HEK293 (cell line): ENCODE results near the gene ENAH.

Source experiments
- MZF1 ChIP-seq: fragments of 450-650 bp; formaldehyde crosslinking; IDR thresholded peaks from 2 replicates; pipeline ENCODE4 v1.5.1; 2017; ENCODE audit warnings: missing biosample characterization, missing genetic modification characterization, borderline replicate concordance
- ZBTB26 ChIP-seq: fragments of 450-650 bp; formaldehyde crosslinking; optimal IDR thresholded peaks from 2 replicates; pipeline ENCODE3; 2016; ENCODE audit warnings: missing biosample characterization, mild to moderate bottlenecking, missing genetic modification characterization
- ZNF221 ChIP-seq: fragments of 450-650 bp; formaldehyde crosslinking; IDR thresholded peaks from 2 replicates; pipeline ENCODE4 v1.5.1; 2017; ENCODE audit warnings: missing biosample characterization, missing genetic modification characterization, borderline replicate concordance
- ZNF274 ChIP-seq, 2 experiments: fragments of 200-500 bp in 1 of 2; fragments of 450-650 bp in 1 of 2; sonication (Bioruptor generic) in 1 of 2; formaldehyde crosslinking in 1 of 2; IDR thresholded peaks; 2 replicates each; pipeline versions ENCODE4 v1.5.1 to v1.6.1; 2014 to 2016; ENCODE audit warnings: borderline replicate concordance in 1 of 2, inconsistent platforms in 1 of 2, low read length in 1 of 2, missing biosample characterization in 1 of 2, missing genetic modification characterization in 1 of 2
- ZNF350 ChIP-seq: fragments of 450-650 bp; formaldehyde crosslinking; IDR thresholded peaks from 2 replicates; pipeline ENCODE4 v1.5.0; 2017; ENCODE audit warnings: missing biosample characterization, mild to moderate bottlenecking, missing genetic modification characterization
- ZNF433 ChIP-seq: fragments of 450-650 bp; formaldehyde crosslinking; IDR thresholded peaks from 2 replicates; pipeline ENCODE4 v1.5.1; 2016; ENCODE audit warnings: missing biosample characterization, missing genetic modification characterization, low read depth
- ZNF549 ChIP-seq: fragments of 450-650 bp; IDR thresholded peaks from 2 replicates; pipeline ENCODE4 v1.5.1; 2018; ENCODE audit warnings: missing biosample characterization, missing genetic modification characterization, mild to moderate bottlenecking, inconsistent platforms, moderate library complexity
- ZNF561 ChIP-seq: fragments of 450-650 bp; IDR thresholded peaks from 2 replicates; pipeline ENCODE4 v1.5.1; 2018; ENCODE audit warnings: missing biosample characterization, missing genetic modification characterization, borderline replicate concordance
- ZNF629 ChIP-seq: fragments of 450-650 bp; formaldehyde crosslinking; IDR thresholded peaks from 2 replicates; pipeline ENCODE4 v1.5.1; 2017; ENCODE audit warnings: missing biosample characterization, missing genetic modification characterization
- ZNF654 ChIP-seq: fragments of 450-650 bp; formaldehyde crosslinking; IDR thresholded peaks from 2 replicates; pipeline ENCODE4 v1.5.1; 2016; ENCODE audit warnings: low read depth, missing biosample characterization, missing genetic modification characterization
- ZNF76 ChIP-seq: fragments of 450-650 bp; formaldehyde crosslinking; IDR thresholded peaks from 2 replicates; pipeline ENCODE4; 2016; ENCODE audit warnings: low read depth, missing biosample characterization, missing genetic modification characterization, borderline replicate concordance
- ZNF768 ChIP-seq: fragments of 450-650 bp; formaldehyde crosslinking; IDR thresholded peaks from 2 replicates; pipeline ENCODE4 v1.5.1; 2018; ENCODE audit warnings: missing biosample characterization, mild to moderate bottlenecking, missing genetic modification characterization
- ZSCAN23 ChIP-seq: fragments of 450-650 bp; formaldehyde crosslinking; IDR thresholded peaks from 2 replicates; pipeline ENCODE4 v1.5.1; 2016; ENCODE audit warnings: missing biosample characterization, missing genetic modification characterization

- TF ChIP-seq ZNF561 (no peak), ZNF768 (tag by site-specific recombination) (no peak), ZSCAN23 (tag by site-specific recombination) (no peak), ZNF654 (tag by site-specific recombination) (no peak), ZNF350 (no peak), ZNF629 (tag by site-specific recombination) (no peak), ZNF221 (no peak), ZBTB26 (tag by site-specific recombination) (no peak), ZNF274 (IDR thresholded peaks at IDR 0.05; ENCODE audit: low read length) (no peak), ZNF274 (tag by site-specific recombination; IDR thresholded peaks at IDR 0.05; ENCODE audit: borderline replicate concordance) (no peak), MZF1 (no peak), ZNF549 (tag by site-specific recombination) (no peak), ZNF76 (tag by site-specific recombination) (no peak), ZNF433 (no peak)
Measured at GRCh38 chr1:225631021-225631663, 21.8 kb downstream of the ENAH start.
